Osteoblast (primary cell): ENCODE data around the gene HAUS5. TPM values are rescaled to one million over a fixed set of nuclear protein-coding genes. Genes with fewer than 3 reads are reported as not detected.

Experiments used
- DNase-seq: peaks from one replicate; pipeline ENCODE4 v3.0.0; 2011; ENCODE audit warnings: low spot score, mixed read lengths; ENCODE audit not compliant: insufficient read length; ENCODE audit errors: missing footprints
- H2AFZ ChIP-seq: 2 replicates; pipeline ENCODE4 v1.6.0; 2011; ENCODE audit warnings: mild to moderate bottlenecking, low read length
- H3K27ac ChIP-seq: 2 replicates; pipeline ENCODE4 v1.5.1; 2011; ENCODE audit warnings: mild to moderate bottlenecking, low read depth, low read length, moderate library complexity
- H3K27me3 ChIP-seq: 2 replicates; pipeline ENCODE4 v1.6.0; 2012; ENCODE audit warnings: mild to moderate bottlenecking, control low read depth, inconsistent platforms, low read length, moderate library complexity; ENCODE audit not compliant: insufficient read depth
- H3K36me3 ChIP-seq: 2 replicates; pipeline ENCODE4 v1.5.1; 2011; ENCODE audit warnings: mild to moderate bottlenecking, low read length, control low read depth, moderate library complexity; ENCODE audit not compliant: insufficient read depth
- H3K4me1 ChIP-seq: 2 replicates; pipeline ENCODE4 v1.5.1; 2011; ENCODE audit warnings: mild to moderate bottlenecking, low read length, control low read depth, moderate library complexity; ENCODE audit not compliant: insufficient read depth
- H3K4me2 ChIP-seq: 2 replicates; pipeline ENCODE4 v1.6.0; 2011; ENCODE audit warnings: mild to moderate bottlenecking, low read length; ENCODE audit not compliant: insufficient read depth
- H3K4me3 ChIP-seq: fragments of 200-600 bp; sonication (generic); 3 replicates; pipeline ENCODE4 v1.5.1; 2012; ENCODE audit warnings: mild to moderate bottlenecking, low read length, inconsistent platforms; ENCODE audit not compliant: insufficient read depth
- H3K79me2 ChIP-seq: 2 replicates; pipeline ENCODE4 v1.6.0; 2012; ENCODE audit warnings: mild to moderate bottlenecking, low read length, control low read depth, inconsistent platforms; ENCODE audit not compliant: insufficient read depth
- H3K9me3 ChIP-seq: 2 replicates; pipeline ENCODE4 v1.5.1; 2011; ENCODE audit warnings: low read depth, low read length, control low read depth
- H4K20me1 ChIP-seq: 2 replicates; pipeline ENCODE4 v1.6.0; 2012; ENCODE audit warnings: mild to moderate bottlenecking, low read length, control low read depth; ENCODE audit not compliant: insufficient read depth
- total RNA-seq: library from RNA; depleted of rRNA; stranded (reverse); fragments of >200 nt; gene quantifications from 2 replicates; pipeline ENCODE4 v1.2.3, GENCODE V29; 2012
- TF ChIP-seq, protein P1 (sequence below): IDR thresholded peaks from 2 replicates; pipeline ENCODE4 v1.5.1; 2011; ENCODE audit warnings: mild to moderate bottlenecking, low read depth, low read length, moderate library complexity; ENCODE audit errors: extremely low read depth

Gene HAUS5, protein sequence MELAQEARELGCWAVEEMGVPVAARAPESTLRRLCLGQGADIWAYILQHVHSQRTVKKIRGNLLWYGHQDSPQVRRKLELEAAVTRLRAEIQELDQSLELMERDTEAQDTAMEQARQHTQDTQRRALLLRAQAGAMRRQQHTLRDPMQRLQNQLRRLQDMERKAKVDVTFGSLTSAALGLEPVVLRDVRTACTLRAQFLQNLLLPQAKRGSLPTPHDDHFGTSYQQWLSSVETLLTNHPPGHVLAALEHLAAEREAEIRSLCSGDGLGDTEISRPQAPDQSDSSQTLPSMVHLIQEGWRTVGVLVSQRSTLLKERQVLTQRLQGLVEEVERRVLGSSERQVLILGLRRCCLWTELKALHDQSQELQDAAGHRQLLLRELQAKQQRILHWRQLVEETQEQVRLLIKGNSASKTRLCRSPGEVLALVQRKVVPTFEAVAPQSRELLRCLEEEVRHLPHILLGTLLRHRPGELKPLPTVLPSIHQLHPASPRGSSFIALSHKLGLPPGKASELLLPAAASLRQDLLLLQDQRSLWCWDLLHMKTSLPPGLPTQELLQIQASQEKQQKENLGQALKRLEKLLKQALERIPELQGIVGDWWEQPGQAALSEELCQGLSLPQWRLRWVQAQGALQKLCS
- total RNA-seq: 3.2 and 4.7 TPM in 2 replicates

DNA sequence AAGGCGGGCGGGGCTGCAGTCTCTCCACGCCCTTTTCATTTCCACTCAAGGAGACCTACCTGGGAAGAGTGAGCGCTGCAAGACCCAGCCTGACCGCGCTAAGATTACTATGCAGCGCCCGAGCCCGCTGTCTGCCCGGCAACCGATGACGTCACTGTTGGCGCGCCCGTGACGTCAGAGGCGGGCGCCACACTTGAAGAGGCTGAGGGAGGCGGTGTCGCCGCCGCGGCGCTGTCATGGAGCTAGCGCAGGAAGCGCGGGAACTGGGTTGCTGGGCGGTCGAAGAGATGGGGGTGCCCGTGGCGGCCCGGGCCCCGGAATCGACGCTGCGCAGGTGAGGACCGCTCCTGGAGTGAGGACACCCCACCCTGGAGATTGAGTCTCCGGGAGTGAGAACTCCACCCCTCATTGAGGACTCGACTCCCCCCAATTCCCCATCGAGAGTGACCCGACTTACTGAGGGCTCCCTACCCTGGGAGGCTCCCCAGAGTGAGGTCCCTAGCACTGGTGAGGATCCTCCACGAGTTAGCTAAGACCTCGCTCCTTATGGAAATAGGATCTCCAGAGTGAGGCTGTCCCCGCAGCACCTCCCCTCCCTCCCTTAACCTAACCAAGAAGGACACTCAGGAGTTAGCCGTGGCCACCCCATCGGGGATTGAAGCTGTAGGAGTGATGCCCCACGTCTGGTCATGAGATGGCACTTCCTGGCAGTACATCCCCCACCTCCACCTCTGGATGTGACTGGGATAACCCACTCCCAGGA lies at the start of gene HAUS5:
TSS of gene HAUS5 (plus strand) at position 177 of the 763 bp plus-strand sequence. CDS start at position 237, 60 bp downstream.
- Histone ChIP-seq H3K4me3 (peak within 1 kb of the TSS; percentile 94), H3K27ac (peak within 1 kb of the TSS; percentile 78), H3K4me1 (peaks cover 5% of the 10 kb centered on the region), H2AFZ (peak within 1 kb of the TSS; percentile 99), H3K9me3 (no peaks in the 10 kb centered on the region), H3K36me3 (peaks cover 6% of the 10 kb centered on the region), H3K4me2 (peak within 1 kb of the TSS; percentile 98), H4K20me1 (no peaks in the 10 kb centered on the region), H3K79me2 (peaks cover 2% of the 10 kb centered on the region), H3K27me3 (no peaks in the 10 kb centered on the region)
- DNase-seq: peak; percentile 98
- TF ChIP-seq, protein P1, sequence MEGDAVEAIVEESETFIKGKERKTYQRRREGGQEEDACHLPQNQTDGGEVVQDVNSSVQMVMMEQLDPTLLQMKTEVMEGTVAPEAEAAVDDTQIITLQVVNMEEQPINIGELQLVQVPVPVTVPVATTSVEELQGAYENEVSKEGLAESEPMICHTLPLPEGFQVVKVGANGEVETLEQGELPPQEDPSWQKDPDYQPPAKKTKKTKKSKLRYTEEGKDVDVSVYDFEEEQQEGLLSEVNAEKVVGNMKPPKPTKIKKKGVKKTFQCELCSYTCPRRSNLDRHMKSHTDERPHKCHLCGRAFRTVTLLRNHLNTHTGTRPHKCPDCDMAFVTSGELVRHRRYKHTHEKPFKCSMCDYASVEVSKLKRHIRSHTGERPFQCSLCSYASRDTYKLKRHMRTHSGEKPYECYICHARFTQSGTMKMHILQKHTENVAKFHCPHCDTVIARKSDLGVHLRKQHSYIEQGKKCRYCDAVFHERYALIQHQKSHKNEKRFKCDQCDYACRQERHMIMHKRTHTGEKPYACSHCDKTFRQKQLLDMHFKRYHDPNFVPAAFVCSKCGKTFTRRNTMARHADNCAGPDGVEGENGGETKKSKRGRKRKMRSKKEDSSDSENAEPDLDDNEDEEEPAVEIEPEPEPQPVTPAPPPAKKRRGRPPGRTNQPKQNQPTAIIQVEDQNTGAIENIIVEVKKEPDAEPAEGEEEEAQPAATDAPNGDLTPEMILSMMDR: no peak

DNA sequence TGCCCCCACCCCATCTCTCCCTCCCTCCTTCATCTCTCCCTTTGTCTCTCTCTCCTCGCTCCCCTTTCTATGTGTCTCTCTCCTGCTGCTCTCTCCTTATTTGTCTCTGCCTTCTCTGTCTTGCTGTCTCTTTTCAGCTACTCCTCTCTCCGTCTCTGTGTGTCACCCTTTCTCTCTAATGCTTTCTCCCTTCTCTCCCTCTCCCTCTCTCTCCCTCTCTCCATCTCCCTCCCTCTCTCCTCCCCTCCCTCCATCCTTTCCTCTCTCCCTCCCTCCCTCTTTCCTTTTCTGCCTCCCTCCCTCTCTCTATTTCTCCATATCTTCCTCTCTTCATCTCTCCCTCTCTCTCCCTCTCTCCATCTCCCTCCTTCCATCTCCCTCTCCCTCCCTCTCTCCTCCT lies 49.8 kb upstream of the HAUS5 start:
- no peak overlapping the region for H3K4me2 ChIP-seq
- H3K9me3 ChIP-seq: no peaks in the 10 kb centered on the region
- no peaks in the 10 kb centered on the region for H3K36me3 ChIP-seq
- H3K27me3 ChIP-seq: peaks cover 14% of the 10 kb centered on the region
- DNase-seq: no peak
- no peaks in the 10 kb centered on the region for H3K79me2 ChIP-seq
- TF ChIP-seq, protein P1: no peak
- H3K4me1 ChIP-seq: no peaks in the 10 kb centered on the region
- H2AFZ ChIP-seq: no peak overlapping the region
- no peaks in the 10 kb centered on the region for H4K20me1 ChIP-seq
- H3K4me3 ChIP-seq: no peak overlapping the region
- H3K27ac ChIP-seq: no peak overlapping the region

DNA sequence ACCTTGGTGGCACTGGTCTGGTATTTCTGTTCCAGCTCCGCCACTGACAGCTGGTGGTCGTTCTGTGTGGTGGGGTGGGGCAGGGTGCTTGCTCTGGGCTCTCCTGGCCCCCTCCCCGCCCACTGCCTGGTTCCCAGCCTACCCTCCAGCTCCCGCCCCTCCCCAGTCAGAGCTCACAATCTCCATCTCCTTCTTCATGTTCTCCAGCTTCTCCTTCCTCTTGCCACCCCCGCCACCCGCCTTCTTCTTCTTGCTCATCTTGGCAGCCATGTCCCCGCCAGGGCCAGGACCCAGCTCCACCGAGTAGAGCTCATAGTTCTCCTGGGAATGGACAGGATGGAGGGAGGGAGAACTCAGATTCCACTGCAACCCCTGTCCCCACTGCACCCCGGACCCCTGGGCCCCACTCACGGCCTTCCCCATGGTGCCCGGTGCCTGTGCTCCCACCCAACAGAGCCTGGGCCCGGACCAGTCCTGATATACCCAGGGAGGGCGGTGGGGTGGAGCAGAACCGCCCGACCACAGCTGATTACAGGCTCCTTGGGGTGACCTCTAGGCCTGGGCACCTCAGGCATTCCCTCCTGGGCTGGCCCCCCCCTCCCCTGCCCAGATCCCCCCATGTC lies 49.2 kb upstream of the HAUS5 start, which contains the start of gene ATP4A:
TSS of gene ATP4A (minus strand) at position 452 of the 623 bp plus-strand sequence. CDS start at position 423, 29 bp downstream.
- Histone ChIP-seq H3K27me3 (peaks cover 10% of the 10 kb centered on the region), H3K4me2 (no peak within 1 kb of the TSS), H3K27ac (no peak within 1 kb of the TSS), H3K4me3 (no peak within 1 kb of the TSS), H2AFZ (no peak within 1 kb of the TSS), H4K20me1 (no peaks in the 10 kb centered on the region), H3K9me3 (no peaks in the 10 kb centered on the region), H3K4me1 (no peaks in the 10 kb centered on the region), H3K36me3 (no peaks in the 10 kb centered on the region), H3K79me2 (no peaks in the 10 kb centered on the region)
- TF ChIP-seq, protein P1: no peak
- DNase-seq: peak; percentile 63
